CD4-positive, alpha-beta T cell (primary cell): ENCODE measurements around the gene GRID1. TPM values are rescaled to one million over a fixed set of nuclear protein-coding genes. Genes with fewer than 3 reads are reported as not detected.

Experiments
- ATAC-seq: fragments of 200-7000 bp; cut with Tn5 transposase; one replicate; pipeline ENCODE4 v1.10.0; 2022; ENCODE audit warnings: mild to moderate bottlenecking; ENCODE audit not compliant: poor library complexity
- CTCF ChIA-PET: fragments of 350-600 bp; sonication (Branson Sonifier 250); formaldehyde crosslinking; loops from one replicate; lab custom pipeline; 2021; ENCODE audit warnings: antibody characterized with exemption, inconsistent platforms; lab: Charles Lee
- POLR2A ChIA-PET: fragments of 350-600 bp; sonication (Branson Sonifier 250); formaldehyde crosslinking; loops from one replicate; lab custom pipeline; 2021; ENCODE audit warnings: antibody characterized with exemption, inconsistent platforms; lab: Charles Lee
- DNase-seq, 14 experiments: peaks; one replicate each; pipeline ENCODE4 v3.0.0-alpha.2; 2013 to 2020; ENCODE audit warnings: mixed read lengths in 2 of 14
- H3K27ac ChIP-seq, 2 donors: one replicate each; pipeline versions ENCODE4 v1.5.1 to v1.7.0; 2013; ENCODE audit warnings: low read length in 2 of 2, low read depth in 1 of 2, mild to moderate bottlenecking in 1 of 2
- H3K27me3 ChIP-seq, 2 experiments: 1 replicate in 1 of 2; 2 replicates in 1 of 2; pipeline versions ENCODE4 v1.6.1 to v1.7.0; 2013; ENCODE audit warnings: low read length in 2 of 2, control low read depth in 1 of 2, mild to moderate bottlenecking in 1 of 2, moderate library complexity in 1 of 2; ENCODE audit not compliant: insufficient read depth in 2 of 2, control insufficient read depth in 1 of 2
- H3K36me3 ChIP-seq: one replicate; pipeline ENCODE4 v1.6.1; 2013; ENCODE audit warnings: low read length, control low read depth; ENCODE audit not compliant: insufficient read depth
- H3K4me1 ChIP-seq: one replicate; pipeline ENCODE4 v1.6.1; 2013; ENCODE audit warnings: low read length, control low read depth; ENCODE audit not compliant: insufficient read depth
- H3K4me3 ChIP-seq: one replicate; pipeline ENCODE4 v1.5.1; 2013; ENCODE audit warnings: mild to moderate bottlenecking, low read length, moderate library complexity
- H3K9me3 ChIP-seq, 2 experiments: 1 replicate in 1 of 2; 2 replicates in 1 of 2; pipeline versions ENCODE4 v1.6.1 to v1.7.0; 2013; ENCODE audit warnings: low read length in 2 of 2, mild to moderate bottlenecking in 2 of 2, control low read depth in 1 of 2, moderate library complexity in 1 of 2; ENCODE audit not compliant: control insufficient read depth in 1 of 2, insufficient read depth in 1 of 2
- H3K27ac Mint-ChIP-seq: one replicate; pipeline ENCODE4 v1.8.0; 2020; ENCODE audit warnings: mixed read lengths
- H3K27me3 Mint-ChIP-seq: one replicate; pipeline ENCODE4 v1.8.0; 2021; ENCODE audit warnings: mixed read lengths
- H3K36me3 Mint-ChIP-seq: one replicate; pipeline ENCODE4 v1.8.0; 2021; ENCODE audit warnings: low read depth, mixed read lengths
- H3K4me1 Mint-ChIP-seq: one replicate; pipeline ENCODE4 v1.8.0; 2021; ENCODE audit warnings: low read depth, mixed read lengths
- H3K4me3 Mint-ChIP-seq: one replicate; pipeline ENCODE4 v1.8.0; 2020; ENCODE audit warnings: mild to moderate bottlenecking, mixed read lengths
- H3K9me3 Mint-ChIP-seq: one replicate; pipeline ENCODE4 v1.8.0; 2020; ENCODE audit warnings: mixed read lengths
- CTCF ChIP-seq: fragments of 200-600 bp; IDR thresholded peaks from one replicate; pipeline ENCODE4 v1.8.0; 2022; ENCODE audit warnings: antibody characterized with exemption, mild to moderate bottlenecking
- intact Hi-C, 2 experiments: fragments of 100-400 bp; cut with DNase I in 1 of 2; cut with micrococcal nuclease in 1 of 2; formaldehyde crosslinking; loops; one replicate each; pipeline versions ENCODE4 v1.15.1 to v1.9.0; 2023 to 2025; cut with DNase I, micrococcal nuclease
- total RNA-seq, 174 experiments: library from RNA in 2 of 174; stranded (reverse) in 2 of 174; gene quantifications; one replicate each; pipeline ENCODE4 v1.2.3 and lab custom pipeline; 2021 to 2026

The GRID1 gene
- total RNA-seq, 2 experiments from 2014 or later = not detected

GRCh38 chr10:85649461-85649860 lies 717.1 kb downstream of the GRID1 start:
- Histone ChIP-seq H3K4me1 (no peaks in the 10 kb centered on the region), H3K27ac (no peak overlapping the region), H3K36me3 (no peaks in the 10 kb centered on the region), H3K4me3 (no peak overlapping the region), H3K27me3 (no peaks in the 10 kb centered on the region), H3K9me3 (peaks cover 0 to 16% of the 10 kb centered on the region in 2 experiments)
- no peak for DNase-seq
- TF ChIP-seq CTCF = no peak
- Mint-ChIP-seq H3K4me3 (no peak overlapping the region), H3K27me3 (no peaks in the 10 kb centered on the region), H3K4me1 (no peaks in the 10 kb centered on the region), H3K9me3 (no peaks in the 10 kb centered on the region), H3K36me3 (no peaks in the 10 kb centered on the region), H3K27ac (no peak overlapping the region)
- intact Hi-C loops = no loop called here
- CTCF ChIA-PET = no interaction called here
- POLR2A ChIA-PET = no interaction called here
- no peak for ATAC-seq

- DNase-seq (no peak), ATAC-seq (no peak)
- no peak overlapping the region for H3K27ac Mint-ChIP-seq
- TF ChIP-seq CTCF = no peak
- Histone ChIP-seq H3K4me1 (no peaks in the 10 kb centered on the region), H3K27me3 (no peaks in the 10 kb centered on the region), H3K9me3 (peaks cover 0 to 11% of the 10 kb centered on the region in 2 experiments), H3K36me3 (no peaks in the 10 kb centered on the region), H3K4me3 (no peak overlapping the region), H3K27ac (no peak overlapping the region)
- intact Hi-C loops = no loop called here
- ChIA-PET POLR2A (no interaction called here), CTCF (no interaction called here)
- no peak overlapping the region for H3K4me3 Mint-ChIP-seq
- no peaks in the 10 kb centered on the region for H3K9me3 Mint-ChIP-seq
- no peaks in the 10 kb centered on the region for H3K4me1 Mint-ChIP-seq
- no peaks in the 10 kb centered on the region for H3K36me3 Mint-ChIP-seq
- no peaks in the 10 kb centered on the region for H3K27me3 Mint-ChIP-seq
Measured at GRCh38 chr10:85648279-85648754, 718.3 kb downstream of the GRID1 start.

- intact Hi-C loops = no loop called here
- H3K9me3 Mint-ChIP-seq = no peaks in the 10 kb centered on the region
- ChIA-PET CTCF (no interaction called here), POLR2A (no interaction called here)
- H3K27ac ChIP-seq = no peak overlapping the region
- no peak overlapping the region for H3K4me3 Mint-ChIP-seq
- DNase-seq = no peak
- H3K4me3 ChIP-seq = no peak overlapping the region
- H3K27ac Mint-ChIP-seq = no peak overlapping the region
- H3K4me1 Mint-ChIP-seq = no peaks in the 10 kb centered on the region
- H3K36me3 ChIP-seq = no peaks in the 10 kb centered on the region
- no peaks in the 10 kb centered on the region for H3K27me3 ChIP-seq
- no peak for ATAC-seq
- no peaks in the 10 kb centered on the region for H3K4me1 ChIP-seq
- no peaks in the 10 kb centered on the region for H3K36me3 Mint-ChIP-seq
- no peak for TF ChIP-seq CTCF
- H3K9me3 ChIP-seq = peaks cover 0 to 7% of the 10 kb centered on the region in 2 experiments
- no peaks in the 10 kb centered on the region for H3K27me3 Mint-ChIP-seq
Measured at GRCh38 chr10:85647741-85648140, 718.9 kb downstream of the GRID1 start.
